Measurements from ENCODE around the gene PROK1.

Gene PROK1

DNA sequence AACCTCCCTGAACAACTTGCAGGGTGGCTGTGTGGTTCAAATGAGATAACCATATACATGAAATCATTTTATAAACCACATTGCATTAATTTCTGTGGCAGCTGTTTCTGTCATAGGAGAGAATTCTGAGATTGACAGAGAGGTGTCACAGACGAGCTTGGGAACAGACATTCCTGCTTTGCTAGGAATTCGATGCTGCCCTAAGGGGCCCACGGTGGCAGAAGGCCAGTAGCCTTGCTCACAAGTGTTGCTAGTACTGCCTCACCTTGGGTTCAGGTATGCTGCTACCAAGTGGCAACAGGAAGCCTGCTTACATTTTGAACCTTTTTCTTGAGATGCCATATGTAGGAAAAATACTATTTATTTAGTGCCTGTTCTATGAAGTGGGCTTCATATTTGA lies 54.6 kb downstream of the PROK1 start:
- H3K23ac ChIP-seq (ENCODE audit: low read length in 2 of 2) = no peak overlapping the region

DNA sequence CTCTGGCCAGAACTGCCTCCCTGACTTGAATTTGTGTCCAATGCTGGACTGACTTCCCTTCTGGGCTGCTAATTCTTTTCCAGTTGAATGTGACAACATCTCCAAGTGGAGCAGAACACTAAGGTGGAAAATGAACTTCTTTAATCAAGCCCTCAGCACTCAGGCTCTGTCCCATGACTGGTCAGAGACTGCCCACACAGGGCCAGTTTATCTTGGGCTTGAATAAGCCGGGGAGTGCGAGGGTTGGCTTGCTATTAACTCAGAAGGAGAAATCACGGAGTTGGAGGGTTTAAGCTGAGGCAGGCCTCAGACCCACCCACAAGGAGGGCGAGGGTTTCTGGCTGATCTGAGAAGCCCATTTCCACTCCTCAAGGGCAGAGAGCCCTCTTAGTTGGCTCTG lies 55.6 kb downstream of the PROK1 start:
- Histone ChIP-seq H2BK120ac (ENCODE audit: low read depth, low read length) (no peak overlapping the region), H2BK5ac (ENCODE audit: low read depth, low read length, poor library complexity, severe bottlenecking) (no peak overlapping the region), H3K4me3 (ENCODE audit: insufficient read depth in 1 of 2, low read depth in 1 of 2, low read length in 2 of 2) (no peak overlapping the region), H3K23ac (ENCODE audit: low read length in 2 of 2) (no peak overlapping the region), H4K91ac (ENCODE audit: low read length) (no peak overlapping the region), H3K18ac (ENCODE audit: low read depth in 1 of 2, low read length in 2 of 2) (no peak overlapping the region), H3K9me3 (ENCODE audit: control insufficient read depth, low read length) (no peaks in the 10 kb centered on the region), H3K14ac (ENCODE audit: low read length in 2 of 2) (no peak overlapping the region), H3K27me3 (ENCODE audit: control insufficient read depth in 1 of 2, insufficient read depth in 1 of 2, low read length in 2 of 2) (peaks cover 23 to 72% of the 10 kb centered on the region in 2 experiments), H2AK5ac (ENCODE audit: low read length, severe bottlenecking) (no peak overlapping the region), H3K4me2 (ENCODE audit: low read length, poor library complexity, severe bottlenecking) (no peak overlapping the region), H3K79me1 (replicated peaks; ENCODE audit: low read length, poor library complexity, severe bottlenecking) (no peaks in the 10 kb centered on the region), H2BK15ac (ENCODE audit: low read depth, poor library complexity, severe bottlenecking) (no peak overlapping the region), H3K4me1 (ENCODE audit: control insufficient read depth, insufficient read depth, low read depth, low read length) (no peaks in the 10 kb centered on the region), H4K8ac (ENCODE audit: low read length) (no peak overlapping the region), H3K27ac (ENCODE audit: low read length, poor library complexity, severe bottlenecking) (no peak overlapping the region), H3K4ac (ENCODE audit: low read depth in 1 of 2, low read length in 2 of 2) (no peak overlapping the region), H2AFZ (ENCODE audit: low read depth, low read length) (no peak overlapping the region), H3K36me3 (ENCODE audit: control insufficient read depth in 1 of 2, insufficient read depth in 2 of 2, low read depth in 1 of 2, low read length in 2 of 2) (no peaks in the 10 kb centered on the region), H3K9ac (ENCODE audit: low read length) (no peak overlapping the region), H2BK12ac (ENCODE audit: low read length in 2 of 2) (no peak overlapping the region)
- DNase-seq = no peak
- 84% methylated on average over 4 of the region's 4 CpGs for WGBS

More for the DNA sequence above, 54.6 kb downstream of the PROK1 start:
- peaks cover 23 to 75% of the 10 kb centered on the region in 2 experiments for H3K27me3 ChIP-seq (ENCODE audit: control insufficient read depth in 1 of 2, insufficient read depth in 1 of 2, low read length in 2 of 2)
- H2BK12ac ChIP-seq (ENCODE audit: low read length in 2 of 2) = no peak overlapping the region
- H2AK5ac ChIP-seq (ENCODE audit: low read length, severe bottlenecking) = no peak overlapping the region
- H2AFZ ChIP-seq (ENCODE audit: low read depth, low read length) = no peak overlapping the region
- H3K36me3 ChIP-seq (ENCODE audit: control insufficient read depth in 1 of 2, insufficient read depth in 2 of 2, low read depth in 1 of 2, low read length in 2 of 2) = no peaks in the 10 kb centered on the region
- no peak overlapping the region for H3K18ac ChIP-seq (ENCODE audit: low read depth in 1 of 2, low read length in 2 of 2)
- no peak overlapping the region for H3K27ac ChIP-seq (ENCODE audit: low read length, poor library complexity, severe bottlenecking)
- WGBS = 36% methylated on average over 3 of the region's 3 CpGs
- no peak for DNase-seq
- H4K91ac ChIP-seq (ENCODE audit: low read length) = no peak overlapping the region
- no peak overlapping the region for H3K4me2 ChIP-seq (ENCODE audit: low read length, poor library complexity, severe bottlenecking)
- no peaks in the 10 kb centered on the region for H3K9me3 ChIP-seq (ENCODE audit: control insufficient read depth, low read length)
- H2BK15ac ChIP-seq (ENCODE audit: low read depth, poor library complexity, severe bottlenecking) = no peak overlapping the region
- no peaks in the 10 kb centered on the region for H3K79me1 ChIP-seq (replicated peaks; ENCODE audit: low read length, poor library complexity, severe bottlenecking)
- no peak overlapping the region for H3K9ac ChIP-seq (ENCODE audit: low read length)
- no peak overlapping the region for H2BK5ac ChIP-seq (ENCODE audit: low read depth, low read length, poor library complexity, severe bottlenecking)
- no peak overlapping the region for H4K8ac ChIP-seq (ENCODE audit: low read length)
- no peak overlapping the region for H3K4ac ChIP-seq (ENCODE audit: low read depth in 1 of 2, low read length in 2 of 2)
- H2BK120ac ChIP-seq (ENCODE audit: low read depth, low read length) = no peak overlapping the region
- no peak overlapping the region for H3K4me3 ChIP-seq (ENCODE audit: insufficient read depth in 1 of 2, low read depth in 1 of 2, low read length in 2 of 2)
- H3K14ac ChIP-seq (ENCODE audit: low read length in 2 of 2) = no peak overlapping the region
- no peaks in the 10 kb centered on the region for H3K4me1 ChIP-seq (ENCODE audit: control insufficient read depth, insufficient read depth, low read depth, low read length)
